ENCODE measurements around the gene RASSF7.

Gene RASSF7

GRCh38 chr11:550021-550745 lies 10.6 kb upstream of the RASSF7 start:
- no peak overlapping the region for H3K27ac ChIP-seq
- DNase-seq (ENCODE audit: low read depth, low spot score) = no peak

- H3K27ac ChIP-seq = no peak overlapping the region
- DNase-seq (ENCODE audit: low read depth, low spot score) = no peak
Measured at GRCh38 chr11:550746-551085, 10.1 kb upstream of the RASSF7 start.

GRCh38 chr11:551131-551530 lies 9.6 kb upstream of the RASSF7 start:
- no peak for DNase-seq (ENCODE audit: low read depth, low spot score)
- no peak overlapping the region for H3K27ac ChIP-seq

GRCh38 chr11:551596-551995 lies 9.2 kb upstream of the RASSF7 start:
- no peak for DNase-seq (ENCODE audit: low read depth, low spot score)
- no peak overlapping the region for H3K27ac ChIP-seq

- no peak for DNase-seq (ENCODE audit: low read depth, low spot score)
- H3K27ac ChIP-seq = no peak overlapping the region
Measured at GRCh38 chr11:553083-553987, 7.4 kb upstream of the RASSF7 start.

GRCh38 chr11:553988-554340 lies 6.8 kb upstream of the RASSF7 start:
- no peak overlapping the region for H3K27ac ChIP-seq
- DNase-seq (ENCODE audit: low read depth, low spot score) = no peak

- no peak overlapping the region for H3K27ac ChIP-seq
- DNase-seq (ENCODE audit: low read depth, low spot score) = no peak
Measured at GRCh38 chr11:554428-555226, 6.1 kb upstream of the RASSF7 start.

GRCh38 chr11:555227-555779 lies 5.5 kb upstream of the RASSF7 start:
- H3K27ac ChIP-seq = no peak overlapping the region
- DNase-seq (ENCODE audit: low read depth, low spot score) = no peak

- no peak for DNase-seq (ENCODE audit: low read depth, low spot score)
- no peak overlapping the region for H3K27ac ChIP-seq
Measured at GRCh38 chr11:555780-556661, 4.7 kb upstream of the RASSF7 start.

GRCh38 chr11:556662-557256 lies 4.0 kb upstream of the RASSF7 start:
- H3K27ac ChIP-seq = no peak overlapping the region
- DNase-seq (ENCODE audit: low read depth, low spot score) = no peak

GRCh38 chr11:557328-558132 lies 3.2 kb upstream of the RASSF7 start:
- H3K27ac ChIP-seq = no peak overlapping the region
- DNase-seq (ENCODE audit: low read depth, low spot score) = no peak

- no peak for DNase-seq (ENCODE audit: low read depth, low spot score)
- H3K27ac ChIP-seq = no peak overlapping the region
Measured at GRCh38 chr11:558503-558902, 2.3 kb upstream of the RASSF7 start.

GRCh38 chr11:559020-559620 lies 1.6 kb upstream of the RASSF7 start:
- H3K27ac ChIP-seq = no peak overlapping the region
- DNase-seq (ENCODE audit: low read depth, low spot score) = no peak

- DNase-seq (ENCODE audit: low read depth, low spot score) = no peak
- H3K27ac ChIP-seq = peak overlapping the region; percentile 93
Measured at GRCh38 chr11:559712-560304, 962 bp upstream of the RASSF7 start.

- DNase-seq (ENCODE audit: low read depth, low spot score) = no peak
- peak overlapping the region; percentile 93 for H3K27ac ChIP-seq
Measured at GRCh38 chr11:561148-562003, 606 bp downstream of the RASSF7 start.

GRCh38 chr11:562046-562645 lies 1.4 kb downstream of the RASSF7 start:
- peak overlapping the region; percentile 93 for H3K27ac ChIP-seq
- no peak for DNase-seq (ENCODE audit: low read depth, low spot score)
